ENCODE data around the gene KIF2A.
"Not testable (repeated sequence)": the region's sequence is repeated elsewhere in the genome, so short reads cannot be mapped to it uniquely, and the experiment has no call there.

KIF2A gene

GRCh38 chr5:62289813-62290212 lies 16.2 kb upstream of the KIF2A start:
- H3K27ac ChIP-seq (ENCODE audit: low read depth, low read length), result no peak overlapping the region
- no peak overlapping the region for H3K9ac ChIP-seq (ENCODE audit: low read depth, low read length)

GRCh38 chr5:62291829-62292228 lies 14.2 kb upstream of the KIF2A start:
- not testable (repeated sequence) for H3K9me3 ChIP-seq (ENCODE audit: control insufficient read depth, insufficient read depth, low read length)

More at GRCh38 chr5:62289813-62290212, 16.2 kb upstream of the KIF2A start:
- Histone ChIP-seq H3K27me3 (ENCODE audit: control insufficient read depth, insufficient read depth, low read length) (no peaks in the 10 kb centered on the region), H3K4me1 (ENCODE audit: control insufficient read depth, insufficient read depth, low read length) (no peaks in the 10 kb centered on the region), H3K9me3 (ENCODE audit: control insufficient read depth, insufficient read depth, low read length) (no peaks in the 10 kb centered on the region; the same call in 1 of the 2 replicates), H3K36me3 (ENCODE audit: control insufficient read depth, insufficient read depth, low read length) (no peaks in the 10 kb centered on the region), H3K4me3 (ENCODE audit: low read depth, low read length) (no peak overlapping the region)

GRCh38 chr5:62296998-62297397 lies 9.0 kb upstream of the KIF2A start:
- Histone ChIP-seq H3K4me1 (ENCODE audit: control insufficient read depth, insufficient read depth, low read length) (no peaks in the 10 kb centered on the region), H3K27ac (ENCODE audit: low read depth, low read length) (no peak overlapping the region), H3K9ac (ENCODE audit: low read depth, low read length) (no peak overlapping the region), H3K9me3 (ENCODE audit: control insufficient read depth, insufficient read depth, low read length) (no peaks in the 10 kb centered on the region), H3K36me3 (ENCODE audit: control insufficient read depth, insufficient read depth, low read length) (no peaks in the 10 kb centered on the region), H3K4me3 (ENCODE audit: low read depth, low read length) (no peak overlapping the region), H3K27me3 (ENCODE audit: control insufficient read depth, insufficient read depth, low read length) (no peaks in the 10 kb centered on the region)

More at GRCh38 chr5:62291829-62292228, 14.2 kb upstream of the KIF2A start:
- H3K4me1 ChIP-seq (ENCODE audit: control insufficient read depth, insufficient read depth, low read length); H3K4me3 ChIP-seq (ENCODE audit: low read depth, low read length); H3K27me3 ChIP-seq (ENCODE audit: control insufficient read depth, insufficient read depth, low read length); H3K27ac ChIP-seq (ENCODE audit: low read depth, low read length); H3K36me3 ChIP-seq (ENCODE audit: control insufficient read depth, insufficient read depth, low read length); H3K9ac ChIP-seq (ENCODE audit: low read depth, low read length): not testable (repeated sequence)

GRCh38 chr5:62298118-62298517 lies 7.9 kb upstream of the KIF2A start:
- Histone ChIP-seq H3K27ac (ENCODE audit: low read depth, low read length) (no peak overlapping the region), H3K9ac (ENCODE audit: low read depth, low read length) (no peak overlapping the region), H3K4me3 (ENCODE audit: low read depth, low read length) (no peak overlapping the region), H3K27me3 (ENCODE audit: control insufficient read depth, insufficient read depth, low read length) (no peaks in the 10 kb centered on the region), H3K4me1 (ENCODE audit: control insufficient read depth, insufficient read depth, low read length) (no peaks in the 10 kb centered on the region), H3K36me3 (ENCODE audit: control insufficient read depth, insufficient read depth, low read length) (no peaks in the 10 kb centered on the region), H3K9me3 (ENCODE audit: control insufficient read depth, insufficient read depth, low read length) (no peaks in the 10 kb centered on the region)

- H3K9ac ChIP-seq (ENCODE audit: low read depth, low read length), result no peak overlapping the region
- no peaks in the 10 kb centered on the region for H3K36me3 ChIP-seq (ENCODE audit: control insufficient read depth, insufficient read depth, low read length)
- no peaks in the 10 kb centered on the region for H3K27me3 ChIP-seq (ENCODE audit: control insufficient read depth, insufficient read depth, low read length)
Observed at GRCh38 chr5:62299101-62299500, 6.9 kb upstream of the KIF2A start.

GRCh38 chr5:62299600-62299999 lies 6.4 kb upstream of the KIF2A start:
- H3K36me3 ChIP-seq (ENCODE audit: control insufficient read depth, insufficient read depth, low read length), result no peaks in the 10 kb centered on the region
- H3K4me3 ChIP-seq (ENCODE audit: low read depth, low read length), result no peak overlapping the region
- H3K27me3 ChIP-seq (ENCODE audit: control insufficient read depth, insufficient read depth, low read length), result no peaks in the 10 kb centered on the region
- no peak overlapping the region for H3K9ac ChIP-seq (ENCODE audit: low read depth, low read length)
- no peaks in the 10 kb centered on the region for H3K9me3 ChIP-seq (ENCODE audit: control insufficient read depth, insufficient read depth, low read length)
- H3K27ac ChIP-seq (ENCODE audit: low read depth, low read length), result no peak overlapping the region
- no peaks in the 10 kb centered on the region for H3K4me1 ChIP-seq (ENCODE audit: control insufficient read depth, insufficient read depth, low read length)

More at GRCh38 chr5:62299101-62299500, 6.9 kb upstream of the KIF2A start:
- no peak overlapping the region for H3K4me3 ChIP-seq (ENCODE audit: low read depth, low read length)
- H3K27ac ChIP-seq (ENCODE audit: low read depth, low read length), result no peak overlapping the region
- no peaks in the 10 kb centered on the region for H3K9me3 ChIP-seq (ENCODE audit: control insufficient read depth, insufficient read depth, low read length)
- no peaks in the 10 kb centered on the region for H3K4me1 ChIP-seq (ENCODE audit: control insufficient read depth, insufficient read depth, low read length)

GRCh38 chr5:62305358-62305714 lies 670 bp upstream of the KIF2A start:
- peak overlapping the region; percentile 98 for H3K4me3 ChIP-seq (ENCODE audit: low read depth, low read length)

GRCh38 chr5:62306323-62306895 lies 403 bp downstream of the KIF2A start:
- H3K9ac ChIP-seq (ENCODE audit: low read depth, low read length), result peak overlapping the region; percentile 86
- H3K4me3 ChIP-seq (ENCODE audit: low read depth, low read length), result peak overlapping the region; percentile 98
- peak overlapping the region; percentile 94 for H3K27ac ChIP-seq (ENCODE audit: low read depth, low read length)
- H3K4me1 ChIP-seq (ENCODE audit: control insufficient read depth, insufficient read depth, low read length), result peaks cover 14% of the 10 kb centered on the region
- peaks cover 15% of the 10 kb centered on the region for H3K36me3 ChIP-seq (ENCODE audit: control insufficient read depth, insufficient read depth, low read length)
- H3K27me3 ChIP-seq (ENCODE audit: control insufficient read depth, insufficient read depth, low read length), result no peaks in the 10 kb centered on the region
- H3K9me3 ChIP-seq (ENCODE audit: control insufficient read depth, insufficient read depth, low read length), result no peaks in the 10 kb centered on the region

More at GRCh38 chr5:62305358-62305714, 670 bp upstream of the KIF2A start:
- Histone ChIP-seq H3K9me3 (ENCODE audit: control insufficient read depth, insufficient read depth, low read length) (no peaks in the 10 kb centered on the region), H3K4me1 (ENCODE audit: control insufficient read depth, insufficient read depth, low read length) (peaks cover 9% of the 10 kb centered on the region), H3K27ac (ENCODE audit: low read depth, low read length) (peak overlapping the region; percentile 94), H3K9ac (ENCODE audit: low read depth, low read length) (peak overlapping the region; percentile 34; the same call in 1 of the 2 replicates), H3K36me3 (ENCODE audit: control insufficient read depth, insufficient read depth, low read length) (peaks cover 15% of the 10 kb centered on the region), H3K27me3 (ENCODE audit: control insufficient read depth, insufficient read depth, low read length) (no peaks in the 10 kb centered on the region)

- H3K9me3 ChIP-seq (ENCODE audit: control insufficient read depth, insufficient read depth, low read length), result no peaks in the 10 kb centered on the region
- H3K36me3 ChIP-seq (ENCODE audit: control insufficient read depth, insufficient read depth, low read length), result peaks cover 15% of the 10 kb centered on the region
- H3K27me3 ChIP-seq (ENCODE audit: control insufficient read depth, insufficient read depth, low read length), result no peaks in the 10 kb centered on the region
- H3K9ac ChIP-seq (ENCODE audit: low read depth, low read length), result peak overlapping the region; percentile 86
- H3K27ac ChIP-seq (ENCODE audit: low read depth, low read length), result peak overlapping the region; percentile 94
- H3K4me3 ChIP-seq (ENCODE audit: low read depth, low read length), result peak overlapping the region; percentile 98
- peaks cover 14% of the 10 kb centered on the region for H3K4me1 ChIP-seq (ENCODE audit: control insufficient read depth, insufficient read depth, low read length)
Observed at GRCh38 chr5:62306896-62307689, 1.1 kb downstream of the KIF2A start.

- no peak overlapping the region for H3K4me3 ChIP-seq (ENCODE audit: low read depth, low read length)
- no peak overlapping the region for H3K27ac ChIP-seq (ENCODE audit: low read depth, low read length)
- no peaks in the 10 kb centered on the region for H3K9me3 ChIP-seq (ENCODE audit: control insufficient read depth, insufficient read depth, low read length)
- peaks cover 14% of the 10 kb centered on the region for H3K4me1 ChIP-seq (ENCODE audit: control insufficient read depth, insufficient read depth, low read length)
- H3K36me3 ChIP-seq (ENCODE audit: control insufficient read depth, insufficient read depth, low read length), result peaks cover 15% of the 10 kb centered on the region
- no peak overlapping the region for H3K9ac ChIP-seq (ENCODE audit: low read depth, low read length)
- H3K27me3 ChIP-seq (ENCODE audit: control insufficient read depth, insufficient read depth, low read length), result no peaks in the 10 kb centered on the region
Observed at GRCh38 chr5:62308439-62308838, 2.4 kb downstream of the KIF2A start.

GRCh38 chr5:62309107-62309506 lies 3.1 kb downstream of the KIF2A start:
- Histone ChIP-seq H3K9ac (ENCODE audit: low read depth, low read length) (no peak overlapping the region), H3K9me3 (ENCODE audit: control insufficient read depth, insufficient read depth, low read length) (no peaks in the 10 kb centered on the region), H3K4me3 (ENCODE audit: low read depth, low read length) (no peak overlapping the region), H3K27me3 (ENCODE audit: control insufficient read depth, insufficient read depth, low read length) (no peaks in the 10 kb centered on the region), H3K4me1 (ENCODE audit: control insufficient read depth, insufficient read depth, low read length) (peaks cover 14% of the 10 kb centered on the region), H3K36me3 (ENCODE audit: control insufficient read depth, insufficient read depth, low read length) (peaks cover 15% of the 10 kb centered on the region), H3K27ac (ENCODE audit: low read depth, low read length) (no peak overlapping the region)

Measured in HUES48 (cell line).